Muscle of leg (tissue), 11 donors: ENCODE data around the gene MYO7B. TPM values are rescaled to one million over a fixed set of nuclear protein-coding genes. Genes with fewer than 3 reads are reported as not detected.
A peak's percentile ranks its signal among the peaks of the same experiment; 100 is the strongest.

Experiments
- DNase-seq: peaks from one replicate; pipeline ENCODE4 v3.0.0; 2013
- H3K27ac ChIP-seq: one replicate; pipeline ENCODE4 v1.5.1; 2013; ENCODE audit warnings: mild to moderate bottlenecking, low read length, control low read depth
- H3K27me3 ChIP-seq: one replicate; pipeline ENCODE4 v1.6.1; 2013; ENCODE audit warnings: low read length; ENCODE audit not compliant: control insufficient read depth, insufficient read depth
- H3K36me3 ChIP-seq: one replicate; pipeline ENCODE4 v1.6.1; 2013; ENCODE audit warnings: low read length; ENCODE audit not compliant: control insufficient read depth, insufficient read depth
- H3K4me1 ChIP-seq: one replicate; pipeline ENCODE4 v1.6.1; 2013; ENCODE audit warnings: low read length; ENCODE audit not compliant: control insufficient read depth, insufficient read depth
- H3K4me3 ChIP-seq: one replicate; pipeline ENCODE4 v1.5.1; 2013; ENCODE audit warnings: low read length, control low read depth
- H3K9me3 ChIP-seq: replicated peaks from 2 replicates; pipeline ENCODE4 v1.6.1; 2013; ENCODE audit warnings: low read depth, low read length; ENCODE audit not compliant: control insufficient read depth
- WGBS: methylation state at CpG from one replicate; pipeline ENCODE4 v1.1.5; 2013; ENCODE audit warnings: missing lambda C conversion rate; ENCODE audit not compliant: insufficient coverage; 5-methylcytosine and 5-hydroxymethylcytosine counted together
- polyA plus RNA-seq, 8 donors: library from polyadenylated mRNA; unstranded; fragments of 120-200 nt; gene quantifications; one replicate each; pipeline versions ENCODE4 v1.2.1 to v1.2.3, GENCODE V29; 2013; ENCODE audit warnings: inconsistent platforms in 1 of 8, low replicate concordance in 1 of 8; ENCODE audit not compliant: insufficient read length in 8 of 8, insufficient read depth in 1 of 8
- total RNA-seq: library from RNA; stranded (reverse); fragments of 120-200 nt; gene quantifications from one replicate; pipeline ENCODE4 v1.2.4, GENCODE V29; 2013

MYO7B gene
- total and polyA plus RNA-seq, 9 donors = 0.31 to 15.1 (median 0.76) TPM

DNA sequence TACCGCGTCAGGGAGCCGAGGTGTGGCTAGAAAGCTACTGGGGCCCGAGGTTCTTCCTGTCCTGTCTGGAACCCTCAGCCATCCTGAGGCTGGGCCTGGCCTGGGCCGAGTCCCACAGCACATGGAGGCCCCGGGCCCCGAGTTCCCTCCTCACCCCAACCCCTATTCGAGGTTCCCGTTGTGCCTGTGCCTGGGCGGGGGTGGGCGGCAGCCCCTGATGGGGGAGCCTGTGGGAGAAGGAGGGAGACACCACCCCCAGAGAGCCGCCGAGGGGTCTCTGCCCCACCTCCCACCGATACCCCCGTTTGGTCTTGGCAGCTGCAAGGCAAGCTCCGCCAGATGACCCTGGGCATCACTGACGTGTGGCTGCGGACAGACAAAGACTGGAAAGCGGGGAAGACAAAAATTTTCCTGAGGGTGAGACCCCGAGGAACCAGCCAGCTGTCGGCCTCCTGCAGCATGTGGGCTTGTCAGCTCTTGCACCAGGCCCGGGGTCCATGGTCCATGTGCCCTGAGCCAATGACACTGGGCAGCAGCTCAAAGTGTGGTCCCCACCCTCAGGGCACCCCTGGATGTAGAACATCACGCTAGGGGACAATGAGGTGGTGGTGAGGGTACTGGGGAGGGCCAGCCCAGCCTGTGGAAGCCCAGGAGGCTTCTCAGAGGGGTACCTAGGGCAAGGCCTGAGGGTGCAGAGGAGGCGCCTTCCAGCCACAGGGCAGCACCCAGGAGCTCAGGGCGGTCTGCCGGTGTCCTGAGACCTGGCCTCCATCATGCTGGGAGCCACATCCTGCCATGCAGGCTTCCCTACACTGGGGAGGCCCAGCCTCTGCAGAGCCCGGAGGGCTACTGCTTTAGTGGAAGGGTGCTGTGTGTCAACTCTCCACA is 58.0 kb downstream of the MYO7B start:
- DNase-seq = no peak
- 84% methylated on average over 17 of the region's 27 CpGs for WGBS
- Histone ChIP-seq H3K4me1 (no peaks in the 10 kb centered on the region), H3K27me3 (no peaks in the 10 kb centered on the region), H3K9me3 (no peaks in the 10 kb centered on the region), H3K4me3 (no peak overlapping the region), H3K27ac (no peak overlapping the region), H3K36me3 (no peaks in the 10 kb centered on the region)

DNA sequence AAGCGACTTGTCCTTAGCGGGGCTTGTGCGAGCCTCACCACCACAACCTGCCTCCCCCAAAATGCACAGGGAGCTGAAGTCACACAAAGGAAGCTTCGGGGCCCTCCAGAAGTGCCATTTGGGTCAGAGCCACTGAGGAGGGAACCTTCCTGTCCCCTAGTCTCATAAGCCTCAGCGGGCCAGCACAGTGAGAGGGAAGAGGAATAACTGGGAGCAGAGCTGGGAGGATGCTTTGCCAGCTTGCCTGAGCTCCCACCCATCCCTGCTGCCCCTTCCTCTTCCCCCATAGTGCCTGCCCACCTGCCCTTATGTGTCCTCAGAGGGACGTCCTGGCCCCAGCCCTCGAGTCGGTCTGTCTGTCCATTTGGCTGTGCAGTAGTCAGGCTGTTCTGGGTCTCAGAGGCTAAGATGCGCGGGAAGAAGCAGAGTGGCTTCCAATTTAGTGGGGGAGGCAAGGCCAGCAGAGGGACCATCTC is 58.7 kb downstream of the MYO7B start:
- Histone ChIP-seq H3K4me1 (no peaks in the 10 kb centered on the region), H3K4me3 (no peak overlapping the region), H3K27ac (no peak overlapping the region), H3K27me3 (no peaks in the 10 kb centered on the region), H3K36me3 (no peaks in the 10 kb centered on the region), H3K9me3 (no peaks in the 10 kb centered on the region)
- DNase-seq = no peak
- 90% methylated on average over 8 of the region's 10 CpGs for WGBS

DNA sequence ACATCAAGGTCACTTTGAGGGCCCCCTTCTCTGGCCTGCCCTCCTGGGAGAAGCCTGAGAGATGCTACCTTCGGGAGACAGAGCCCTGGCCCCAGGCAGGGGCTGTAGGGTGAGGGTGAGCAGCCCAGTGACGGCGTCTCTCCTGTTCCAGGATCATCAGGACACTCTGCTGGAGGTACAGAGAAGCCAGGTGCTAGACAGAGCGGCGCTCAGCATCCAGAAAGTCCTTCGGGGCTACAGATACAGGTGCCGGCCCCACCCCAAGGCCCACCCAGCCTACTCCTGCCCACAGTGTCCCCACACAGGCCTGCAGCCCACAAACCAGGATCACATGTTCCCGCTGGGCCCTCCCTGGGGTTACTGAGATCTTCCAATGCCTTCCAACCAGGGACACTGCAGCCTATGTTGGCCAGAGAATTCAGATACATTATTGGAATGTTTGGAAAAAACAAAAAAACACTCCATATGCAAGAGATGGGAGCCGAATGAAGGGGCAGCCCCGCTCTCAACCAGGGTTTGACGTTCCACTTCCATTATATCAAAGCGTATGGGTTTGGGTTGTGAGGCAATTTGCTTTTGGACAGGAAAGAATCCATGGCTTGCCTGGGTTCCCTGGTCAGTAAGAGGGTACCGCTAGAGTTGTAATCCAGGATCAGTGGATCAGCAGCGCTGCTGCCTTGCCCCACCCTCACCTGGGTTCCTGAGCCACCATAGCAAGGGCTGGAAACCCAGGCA is 61.0 kb downstream of the MYO7B start:
- Histone ChIP-seq H3K4me1 (no peaks in the 10 kb centered on the region), H3K27me3 (no peaks in the 10 kb centered on the region), H3K36me3 (no peaks in the 10 kb centered on the region), H3K4me3 (no peak overlapping the region), H3K27ac (no peak overlapping the region), H3K9me3 (no peaks in the 10 kb centered on the region)
- WGBS = 93% methylated on average over 8 of the region's 14 CpGs
- DNase-seq = no peak

GRCh38 chr2:127597046-127597983 is 61.8 kb downstream of the MYO7B start:
- Histone ChIP-seq H3K27me3 (no peaks in the 10 kb centered on the region), H3K4me3 (no peak overlapping the region), H3K9me3 (no peaks in the 10 kb centered on the region), H3K36me3 (no peaks in the 10 kb centered on the region), H3K27ac (no peak overlapping the region), H3K4me1 (no peaks in the 10 kb centered on the region)
- 75% methylated on average over 4 of the region's 17 CpGs for WGBS
- DNase-seq = no peak

DNA sequence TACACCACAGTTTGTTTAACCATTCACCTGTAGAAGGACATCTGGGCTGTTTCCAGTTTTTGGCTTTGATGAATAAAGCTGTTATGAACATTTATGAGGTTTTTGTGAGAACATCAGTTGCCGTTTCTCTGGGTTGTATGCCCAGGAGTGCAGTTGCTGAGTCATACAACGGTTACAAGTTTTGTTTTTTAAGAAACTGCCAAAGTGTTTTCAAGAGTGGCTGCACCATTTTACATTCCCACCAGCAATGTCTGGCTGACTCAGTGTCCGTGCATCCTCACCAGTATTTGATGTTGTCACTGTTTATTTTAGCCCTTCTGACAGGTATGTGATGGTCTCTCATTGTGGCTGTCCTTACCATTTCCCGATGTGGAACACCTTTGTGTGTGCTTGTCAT is 62.5 kb downstream of the MYO7B start:
- Histone ChIP-seq H3K27me3 (no peaks in the 10 kb centered on the region), H3K9me3 (no peaks in the 10 kb centered on the region), H3K4me3 (no peak overlapping the region), H3K27ac (no peak overlapping the region), H3K36me3 (no peaks in the 10 kb centered on the region), H3K4me1 (no peaks in the 10 kb centered on the region)
- no CpG with 5 or more reads among the region's 4 CpGs for WGBS
- DNase-seq = no peak

DNA sequence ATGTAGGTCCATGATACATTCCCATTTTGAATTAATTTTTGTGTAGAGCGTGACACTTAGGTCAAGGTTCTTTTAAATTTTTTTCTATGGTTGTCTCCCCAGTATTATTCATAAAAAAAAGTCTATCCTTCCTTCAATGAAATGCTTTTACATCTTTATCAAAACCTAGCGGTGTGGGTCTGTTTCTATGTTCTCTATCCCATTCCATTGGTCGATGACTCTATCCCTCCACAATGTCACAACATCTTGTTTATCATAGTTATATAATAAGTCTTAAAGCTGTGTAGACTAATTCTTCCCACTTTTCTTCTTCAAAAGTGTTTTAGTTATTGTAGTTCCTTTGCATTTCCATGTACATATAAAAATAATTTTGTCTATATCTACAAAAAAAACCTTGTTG is 63.2 kb downstream of the MYO7B start:
- H3K4me1 ChIP-seq = no peaks in the 10 kb centered on the region
- no peak overlapping the region for H3K4me3 ChIP-seq
- H3K9me3 ChIP-seq = no peaks in the 10 kb centered on the region
- no peaks in the 10 kb centered on the region for H3K36me3 ChIP-seq
- no CpG with 5 or more reads among the region's 3 CpGs for WGBS
- no peak overlapping the region for H3K27ac ChIP-seq
- H3K27me3 ChIP-seq = no peaks in the 10 kb centered on the region
- DNase-seq = no peak

DNA sequence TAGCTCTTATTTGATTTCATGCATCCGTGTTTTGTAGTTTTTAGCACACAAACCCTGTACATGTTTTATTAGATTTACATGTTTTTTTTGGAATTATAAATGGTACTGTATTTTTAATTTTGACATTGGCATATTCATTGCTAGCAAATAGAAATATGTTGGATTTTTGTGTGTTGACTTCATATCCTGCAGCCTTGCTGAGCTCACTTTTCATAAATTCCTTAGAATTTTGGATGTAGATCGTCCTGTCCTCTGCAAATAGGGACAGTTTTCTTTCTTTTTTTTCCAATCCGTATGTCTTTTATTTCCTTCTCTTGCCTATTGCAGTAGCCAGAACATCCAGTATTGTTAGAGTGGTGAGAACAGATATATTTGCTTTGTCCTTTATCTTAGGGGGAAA is 63.7 kb downstream of the MYO7B start:
- H3K4me1 ChIP-seq = no peaks in the 10 kb centered on the region
- no peaks in the 10 kb centered on the region for H3K27me3 ChIP-seq
- no peaks in the 10 kb centered on the region for H3K9me3 ChIP-seq
- no CpG with 5 or more reads among the region's 3 CpGs for WGBS
- H3K27ac ChIP-seq = no peak overlapping the region
- H3K4me3 ChIP-seq = no peak overlapping the region
- no peaks in the 10 kb centered on the region for H3K36me3 ChIP-seq
- DNase-seq = no peak

- H3K36me3 ChIP-seq = no peaks in the 10 kb centered on the region
- no peak overlapping the region for H3K4me3 ChIP-seq
- H3K4me1 ChIP-seq = no peaks in the 10 kb centered on the region
- DNase-seq = peak; percentile 16
- H3K27me3 ChIP-seq = no peaks in the 10 kb centered on the region
- whole genome bisulfite sequencing = 60% methylated on average over 4 of the region's 8 CpGs
- no peak overlapping the region for H3K27ac ChIP-seq
- H3K9me3 ChIP-seq = no peaks in the 10 kb centered on the region
These were observed 69.5 kb downstream of the MYO7B start for GRCh38 chr2:127604986-127605385.

- Histone ChIP-seq H3K9me3 (peaks cover 3% of the 10 kb centered on the region), H3K4me1 (no peaks in the 10 kb centered on the region), H3K36me3 (no peaks in the 10 kb centered on the region), H3K27me3 (no peaks in the 10 kb centered on the region), H3K27ac (no peak overlapping the region), H3K4me3 (no peak overlapping the region)
- DNase-seq = no peak
- WGBS = 72% methylated on average over 6 of the region's 7 CpGs
These were observed 70.3 kb downstream of the MYO7B start for GRCh38 chr2:127605691-127606263.
